Uterus (tissue), 4 donors: ENCODE data around the gene STAC3. TPM values are rescaled to one million over a fixed set of nuclear protein-coding genes. Genes with fewer than 3 reads are reported as not detected.
A peak's percentile ranks its signal among the peaks of the same experiment; 100 is the strongest.

ENCODE experiments used
- DNase-seq, 2 donors: peaks; one replicate each; pipeline ENCODE4 v3.0.0-alpha.2; 2019 to 2020
- H3K27ac ChIP-seq, 2 donors: fragments of 200-600 bp; sonication (generic); 1 replicate in 1 of 2; 2 replicates in 1 of 2; pipeline ENCODE4 v1.5.1; 2016 to 2018
- H3K27me3 ChIP-seq, 2 donors: fragments of 200-600 bp; sonication (generic); one replicate each; pipeline ENCODE4 v1.5.1; 2018 to 2019; ENCODE audit warnings: control low read depth in 1 of 2
- H3K36me3 ChIP-seq, 2 donors: fragments of 200-600 bp; sonication (generic); one replicate each; pipeline ENCODE4 v1.5.1; 2019; ENCODE audit warnings: control low read depth in 1 of 2
- H3K4me1 ChIP-seq, 2 donors: fragments of 200-600 bp; sonication (generic); one replicate each; pipeline ENCODE4 v1.5.1; 2018 to 2019; ENCODE audit warnings: control low read depth in 1 of 2
- H3K4me3 ChIP-seq, 2 donors: fragments of 200-600 bp; sonication (generic); 1 replicate in 1 of 2; 2 replicates in 1 of 2; pipeline ENCODE4 v1.5.1; 2018 to 2019; ENCODE audit warnings: mild to moderate bottlenecking in 1 of 2
- H3K9me3 ChIP-seq, 2 donors: fragments of 200-600 bp; sonication (generic); one replicate each; pipeline ENCODE4 v1.5.1; 2019; ENCODE audit warnings: control low read depth in 1 of 2
- POLR2A ChIP-seq, 2 donors: fragments of 450-650 bp; IDR thresholded peaks; one replicate each; pipeline ENCODE4 v1.6.1; 2016; ENCODE audit warnings: antibody characterized with exemption in 2 of 2, mild to moderate bottlenecking in 1 of 2, moderate library complexity in 1 of 2
- intact Hi-C: fragments of 100-400 bp; cut with DNase I; formaldehyde crosslinking; loops from one replicate; pipeline ENCODE4 v1.15.1; 2023; ENCODE audit warnings: low total_unique reads
- total RNA-seq, 4 donors: library from RNA; depleted of rRNA in 3 of 4; stranded (reverse); fragments of >200 nt in 3 of 4; gene quantifications; one replicate each; pipeline versions ENCODE4 v1.1.0 to v1.2.4, GENCODE V29; 2014 to 2023
- TF ChIP-seq, protein P1 (sequence below), 4 experiments: fragments of 200-600 bp in 2 of 4; fragments of 450-650 bp in 2 of 4; sonication (generic) in 2 of 4; IDR thresholded peaks; one replicate each; pipeline ENCODE4 v1.5.1; 2016 to 2019; ENCODE audit warnings: antibody characterized with exemption in 4 of 4, mild to moderate bottlenecking in 2 of 4, moderate library complexity in 1 of 4
- donor health status: DM: yes; HTN: yes; CAD: no.

STAC3 gene
- total RNA-seq, 4 donors from 2014 or later: 1.0 to 2.8 TPM; not detected in 2

DNA sequence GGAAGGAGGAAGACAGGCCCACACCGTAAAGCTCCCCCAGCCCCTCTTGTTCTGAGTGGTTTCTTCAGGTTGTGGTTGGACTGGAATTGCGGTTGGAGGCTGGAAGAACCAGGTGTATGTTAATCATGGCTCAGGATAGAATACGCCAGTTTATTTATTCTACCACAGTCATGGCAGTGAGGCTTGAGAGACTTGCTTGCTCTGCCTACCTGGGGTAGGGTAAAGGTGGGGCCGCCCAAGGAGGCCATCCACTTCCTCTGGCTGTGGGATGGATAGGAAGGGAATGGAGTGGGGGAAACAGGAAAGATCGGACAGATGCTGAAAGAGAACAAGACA is 13.4 kb downstream of the STAC3 start:
- Histone ChIP-seq H3K9me3 (no peaks in the 10 kb centered on the region), H3K4me1 (peaks cover 0 to 18% of the 10 kb centered on the region in 2 donors), H3K36me3 (no peaks in the 10 kb centered on the region), H3K27me3 (peaks cover 25 to 28% of the 10 kb centered on the region in 2 donors), H3K4me3 (no peak overlapping the region), H3K27ac (no peak overlapping the region)
- TF ChIP-seq POLR2A (IDR thresholded peaks at IDR 0.05): no peak
- TF ChIP-seq, protein P1, sequence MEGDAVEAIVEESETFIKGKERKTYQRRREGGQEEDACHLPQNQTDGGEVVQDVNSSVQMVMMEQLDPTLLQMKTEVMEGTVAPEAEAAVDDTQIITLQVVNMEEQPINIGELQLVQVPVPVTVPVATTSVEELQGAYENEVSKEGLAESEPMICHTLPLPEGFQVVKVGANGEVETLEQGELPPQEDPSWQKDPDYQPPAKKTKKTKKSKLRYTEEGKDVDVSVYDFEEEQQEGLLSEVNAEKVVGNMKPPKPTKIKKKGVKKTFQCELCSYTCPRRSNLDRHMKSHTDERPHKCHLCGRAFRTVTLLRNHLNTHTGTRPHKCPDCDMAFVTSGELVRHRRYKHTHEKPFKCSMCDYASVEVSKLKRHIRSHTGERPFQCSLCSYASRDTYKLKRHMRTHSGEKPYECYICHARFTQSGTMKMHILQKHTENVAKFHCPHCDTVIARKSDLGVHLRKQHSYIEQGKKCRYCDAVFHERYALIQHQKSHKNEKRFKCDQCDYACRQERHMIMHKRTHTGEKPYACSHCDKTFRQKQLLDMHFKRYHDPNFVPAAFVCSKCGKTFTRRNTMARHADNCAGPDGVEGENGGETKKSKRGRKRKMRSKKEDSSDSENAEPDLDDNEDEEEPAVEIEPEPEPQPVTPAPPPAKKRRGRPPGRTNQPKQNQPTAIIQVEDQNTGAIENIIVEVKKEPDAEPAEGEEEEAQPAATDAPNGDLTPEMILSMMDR (IDR thresholded peaks at IDR 0.05): no peak
- intact Hi-C loops: no loop called here
- no peak for DNase-seq

DNA sequence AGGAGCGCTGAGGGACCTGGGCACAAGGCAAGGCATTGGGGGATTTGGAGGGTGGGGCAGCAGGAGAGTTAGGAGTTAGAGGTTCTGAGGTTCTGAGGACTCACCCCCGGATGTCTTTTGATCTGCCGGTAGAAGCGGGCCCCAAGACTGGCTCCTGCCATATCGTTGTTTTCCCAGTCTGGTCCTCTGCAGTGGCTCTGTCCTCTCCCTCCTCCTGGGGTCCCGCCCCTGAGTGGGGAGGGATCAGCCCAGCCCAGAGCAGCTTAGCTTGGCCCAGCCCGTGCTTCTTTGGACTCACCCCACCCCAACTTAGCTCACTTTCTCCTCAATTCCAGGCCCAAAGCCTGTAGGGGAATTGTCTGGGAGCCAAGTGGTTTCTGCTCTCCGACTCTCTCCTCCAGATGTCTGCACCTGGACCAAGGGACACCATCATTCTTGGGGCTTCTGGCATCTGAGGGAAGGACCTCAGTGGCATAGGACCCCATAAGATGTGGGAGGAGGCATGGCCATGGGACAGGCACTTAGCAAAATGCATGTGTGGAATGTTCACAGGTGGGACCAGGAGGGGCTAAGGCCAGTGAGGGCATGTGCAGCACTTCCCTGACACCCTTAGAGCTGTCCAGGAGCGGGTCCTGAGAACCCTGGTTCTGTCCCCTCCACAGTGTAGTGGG is 13.9 kb downstream of the STAC3 start:
- TF ChIP-seq, protein P1 (IDR thresholded peaks at IDR 0.05): no peak
- TF ChIP-seq POLR2A (IDR thresholded peaks at IDR 0.05): no peak
- Histone ChIP-seq H3K4me1 (peaks cover 0 to 15% of the 10 kb centered on the region in 2 donors), H3K36me3 (no peaks in the 10 kb centered on the region), H3K27me3 (peaks cover 20 to 23% of the 10 kb centered on the region in 2 donors), H3K9me3 (no peaks in the 10 kb centered on the region), H3K4me3 (no peak overlapping the region), H3K27ac (no peak overlapping the region)
- intact Hi-C loops: no loop called here
- peak in 1 of 2 donors; percentile 15 for DNase-seq

DNA sequence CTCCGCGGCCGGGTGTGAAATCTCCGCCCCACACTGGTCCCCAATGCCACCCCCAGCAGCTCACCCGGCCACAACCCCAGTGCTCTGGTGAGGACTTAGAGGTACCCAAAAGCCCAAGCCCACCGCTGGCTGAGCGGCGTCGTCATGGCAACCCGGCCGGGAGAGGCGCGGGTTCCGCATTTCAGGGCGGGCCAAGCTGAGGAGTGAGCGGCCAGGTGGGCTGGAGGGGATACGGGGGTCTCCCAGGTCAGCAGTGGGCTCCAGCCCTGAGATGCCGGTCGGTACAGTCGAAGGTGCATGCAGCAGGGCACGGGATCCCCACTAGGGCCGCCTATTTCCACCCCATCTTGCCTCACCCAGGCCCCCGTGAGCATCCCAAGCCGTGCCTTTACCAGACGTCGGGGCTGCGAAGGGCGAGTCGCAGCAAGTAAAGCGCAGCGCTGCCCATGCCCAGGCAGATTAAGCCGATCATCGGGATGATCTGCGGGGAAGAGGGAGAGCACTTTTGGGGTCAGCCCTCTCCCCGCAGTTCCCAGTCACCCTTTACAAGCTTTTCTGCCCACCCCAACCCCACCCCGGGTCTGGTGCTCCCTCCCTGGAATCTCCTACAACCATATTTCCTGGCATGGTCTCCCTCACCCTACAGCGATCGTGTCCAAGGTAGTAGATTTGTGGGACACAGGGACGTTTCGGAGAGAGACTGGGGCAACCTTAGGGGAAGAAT is 14.6 kb downstream of the STAC3 start:
- peaks cover 0 to 12% of the 10 kb centered on the region in 2 donors for H3K4me1 ChIP-seq
- intact Hi-C loops: no loop called here
- H3K36me3 ChIP-seq: no peaks in the 10 kb centered on the region
- TF ChIP-seq POLR2A (IDR thresholded peaks at IDR 0.05): no peak
- TF ChIP-seq, protein P1 (IDR thresholded peaks at IDR 0.05): no peak
- no peak overlapping the region for H3K27ac ChIP-seq
- DNase-seq: no peak
- peaks cover 13 to 16% of the 10 kb centered on the region in 2 donors for H3K27me3 ChIP-seq
- no peaks in the 10 kb centered on the region for H3K9me3 ChIP-seq
- H3K4me3 ChIP-seq: no peak overlapping the region

DNA sequence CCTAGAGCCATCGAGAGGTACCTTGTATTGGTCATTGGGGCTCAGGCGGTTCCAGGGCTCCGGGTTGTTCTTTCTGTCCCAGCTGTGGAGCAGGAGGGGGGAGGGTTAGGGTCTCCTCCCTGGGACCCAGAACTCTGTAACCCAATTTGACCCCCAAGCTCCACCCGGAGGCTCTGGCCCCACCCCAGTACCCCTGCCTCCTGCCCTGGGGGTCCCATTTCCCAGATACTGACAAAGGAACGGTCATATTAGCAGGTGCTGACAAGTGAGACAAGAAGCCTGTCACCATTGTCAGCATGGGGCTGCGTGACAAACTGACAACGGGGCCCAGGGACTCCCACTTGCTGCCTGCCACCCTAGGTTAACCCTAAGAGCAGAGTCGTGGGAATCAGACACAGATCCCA is 15.3 kb downstream of the STAC3 start:
- H3K9me3 ChIP-seq: no peaks in the 10 kb centered on the region
- DNase-seq: no peak
- no peak for TF ChIP-seq POLR2A (IDR thresholded peaks at IDR 0.05)
- TF ChIP-seq, protein P1 (IDR thresholded peaks at IDR 0.05): no peak
- H3K4me3 ChIP-seq: no peak overlapping the region
- peaks cover 0 to 12% of the 10 kb centered on the region in 2 donors for H3K4me1 ChIP-seq
- peak overlapping the region in 1 of 2 donors; percentile 31 for H3K27ac ChIP-seq
- no peaks in the 10 kb centered on the region for H3K36me3 ChIP-seq
- intact Hi-C loops: no loop called here
- H3K27me3 ChIP-seq: peaks cover 10 to 11% of the 10 kb centered on the region in 2 donors
